GM19397 (cell line): ENCODE data around the gene CNOT8.
"Not testable (repeated sequence)": the region's sequence is repeated elsewhere in the genome, so short reads cannot be mapped to it uniquely, and the experiment has no call there.

Experiments
- ATAC-seq: cut with Tn5 transposase; IDR thresholded peaks from one replicate; pipeline ENCODE4 v1.9.1; 2021; ENCODE audit warnings: mild to moderate bottlenecking, moderate library complexity; ENCODE audit not compliant: unreplicated experiment

The CNOT8 gene

GRCh38 chr5:154863291-154864080 lies 5.1 kb downstream of the CNOT8 start:
- ATAC-seq = no peak

GRCh38 chr5:154865466-154866184 lies 7.2 kb downstream of the CNOT8 start:
- ATAC-seq = no peak

- no peak for ATAC-seq
Observed at GRCh38 chr5:154866841-154867240, 8.4 kb downstream of the CNOT8 start.

DNA sequence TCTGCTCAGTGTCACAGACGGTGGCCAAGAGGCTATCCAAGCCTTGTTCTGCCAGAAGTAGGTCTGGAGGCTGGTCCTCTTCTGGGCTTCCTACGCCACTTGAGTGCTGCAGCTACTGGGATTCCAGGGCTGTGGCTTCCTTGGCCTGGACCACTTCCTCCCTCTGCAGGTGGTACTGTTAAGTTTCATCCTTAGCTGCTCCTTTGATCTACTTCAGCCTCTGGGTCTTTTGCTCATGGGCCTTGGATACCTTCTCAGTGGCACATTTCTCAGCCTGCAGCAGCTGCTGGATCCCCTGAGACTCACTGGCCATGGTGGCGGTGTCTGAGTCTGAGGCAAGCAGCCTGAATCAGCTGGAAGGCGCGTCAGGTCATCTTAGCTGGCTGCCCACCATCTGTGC lies 10.3 kb downstream of the CNOT8 start:
- ATAC-seq = no peak

DNA sequence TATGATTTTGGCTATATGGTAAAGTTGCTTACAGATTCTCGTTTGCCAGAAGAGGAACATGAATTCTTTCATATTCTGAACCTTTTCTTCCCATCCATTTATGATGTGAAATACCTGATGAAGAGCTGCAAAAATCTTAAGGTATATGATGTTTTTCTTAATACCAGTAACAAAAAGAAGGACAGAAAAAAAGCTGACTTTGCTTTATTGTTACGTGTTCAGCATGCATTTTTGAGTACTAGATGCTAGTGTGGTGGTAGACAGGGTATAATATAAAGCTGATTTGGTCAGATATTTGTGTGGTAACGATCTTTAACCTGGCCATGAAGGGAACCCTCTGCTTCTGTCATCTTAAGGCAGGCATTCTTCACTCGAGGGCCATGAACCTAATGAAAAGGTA lies 13.3 kb downstream of the CNOT8 start:
- ATAC-seq = no peak

DNA sequence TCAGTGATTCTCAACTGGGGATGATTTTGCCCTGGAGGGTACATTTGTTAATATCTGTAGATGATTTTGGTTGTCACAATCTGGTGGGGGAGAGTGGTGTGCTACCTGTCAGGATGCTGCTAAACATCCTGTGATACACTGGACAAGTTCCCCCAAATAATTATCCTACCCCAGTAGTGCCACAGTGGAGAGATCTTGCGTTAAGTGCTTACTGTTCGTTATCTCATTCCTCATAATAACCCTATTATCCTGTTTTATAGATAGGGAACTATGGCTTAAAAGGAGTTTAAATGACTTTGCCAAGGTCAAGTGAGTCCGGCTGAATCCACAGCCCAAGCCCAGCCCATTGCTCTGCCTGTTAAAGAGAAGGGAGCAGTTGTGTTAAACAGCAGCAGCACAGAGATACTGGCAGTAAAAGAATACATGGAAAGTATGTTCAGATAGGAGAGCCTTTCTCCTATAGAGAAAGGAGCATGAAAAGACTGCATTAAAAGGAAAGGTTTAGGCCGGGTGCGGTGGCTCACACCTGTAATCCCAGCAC lies 15.4 kb downstream of the CNOT8 start:
- no peak for ATAC-seq

- ATAC-seq = no peak
Observed at GRCh38 chr5:154878642-154879335, 20.4 kb downstream of the CNOT8 start.

- ATAC-seq = no peak
Observed at GRCh38 chr5:154881986-154882385, 23.6 kb downstream of the CNOT8 start.

GRCh38 chr5:154884424-154884823 lies 26.0 kb downstream of the CNOT8 start:
- ATAC-seq = no peak

DNA sequence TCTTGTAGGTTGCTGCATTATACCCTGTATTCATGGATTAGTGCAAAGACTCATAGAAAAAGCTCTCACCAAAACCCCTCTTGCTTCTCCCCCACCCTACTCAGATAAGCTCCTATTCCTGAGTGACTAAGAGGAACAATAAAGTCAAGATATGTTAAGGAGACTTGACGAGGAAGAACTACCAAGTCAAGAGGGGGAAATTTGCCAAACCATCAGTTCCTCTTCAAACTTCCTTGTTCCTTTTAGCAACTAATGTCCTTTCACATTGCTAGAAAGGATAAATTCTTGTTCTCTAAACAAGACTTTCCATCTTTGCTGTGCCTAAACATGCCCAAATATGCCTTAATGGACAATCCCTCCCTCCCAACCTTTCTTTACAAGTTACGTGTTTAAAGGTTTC lies 27.0 kb downstream of the CNOT8 start:
- no peak for ATAC-seq

DNA sequence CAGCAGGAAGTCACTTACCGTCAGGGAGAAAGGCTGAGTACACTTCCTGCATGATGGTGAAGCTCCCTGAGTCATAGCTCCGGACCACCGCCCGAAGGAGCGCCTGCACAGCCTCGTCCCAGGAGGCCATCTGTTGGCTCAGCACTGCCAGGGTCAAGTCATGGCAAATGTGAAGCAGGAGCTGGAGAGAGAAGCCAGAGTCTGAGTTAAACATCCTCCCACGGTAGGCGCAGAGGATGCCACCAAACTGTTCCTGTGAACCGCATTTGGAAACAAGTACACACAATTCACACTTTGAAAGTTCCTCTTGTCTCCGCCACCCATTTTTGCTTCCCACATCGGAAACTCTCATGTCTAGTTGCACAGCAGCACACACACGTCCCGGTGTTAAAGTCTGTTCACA lies 33.9 kb downstream of the CNOT8 start:
- ATAC-seq = no peak

DNA sequence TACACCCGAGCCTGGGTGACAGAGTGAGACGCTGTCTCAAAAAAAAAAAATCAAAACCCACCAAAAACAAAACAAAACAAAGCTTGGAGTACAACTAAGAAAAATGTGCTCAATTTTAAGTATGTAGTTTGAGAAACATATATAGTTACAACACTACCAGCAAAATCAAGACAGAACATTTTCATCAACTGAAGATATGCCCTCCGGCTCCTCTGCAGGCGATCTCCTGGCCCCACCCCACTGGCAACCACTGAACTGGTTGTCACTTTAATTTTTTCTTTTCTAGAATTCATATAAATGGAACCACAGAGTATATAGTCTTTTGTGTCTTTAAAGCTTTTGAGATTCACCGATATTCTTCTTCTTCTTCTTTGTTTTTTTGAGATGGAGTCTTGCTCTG lies 35.0 kb downstream of the CNOT8 start:
- no peak for ATAC-seq

DNA sequence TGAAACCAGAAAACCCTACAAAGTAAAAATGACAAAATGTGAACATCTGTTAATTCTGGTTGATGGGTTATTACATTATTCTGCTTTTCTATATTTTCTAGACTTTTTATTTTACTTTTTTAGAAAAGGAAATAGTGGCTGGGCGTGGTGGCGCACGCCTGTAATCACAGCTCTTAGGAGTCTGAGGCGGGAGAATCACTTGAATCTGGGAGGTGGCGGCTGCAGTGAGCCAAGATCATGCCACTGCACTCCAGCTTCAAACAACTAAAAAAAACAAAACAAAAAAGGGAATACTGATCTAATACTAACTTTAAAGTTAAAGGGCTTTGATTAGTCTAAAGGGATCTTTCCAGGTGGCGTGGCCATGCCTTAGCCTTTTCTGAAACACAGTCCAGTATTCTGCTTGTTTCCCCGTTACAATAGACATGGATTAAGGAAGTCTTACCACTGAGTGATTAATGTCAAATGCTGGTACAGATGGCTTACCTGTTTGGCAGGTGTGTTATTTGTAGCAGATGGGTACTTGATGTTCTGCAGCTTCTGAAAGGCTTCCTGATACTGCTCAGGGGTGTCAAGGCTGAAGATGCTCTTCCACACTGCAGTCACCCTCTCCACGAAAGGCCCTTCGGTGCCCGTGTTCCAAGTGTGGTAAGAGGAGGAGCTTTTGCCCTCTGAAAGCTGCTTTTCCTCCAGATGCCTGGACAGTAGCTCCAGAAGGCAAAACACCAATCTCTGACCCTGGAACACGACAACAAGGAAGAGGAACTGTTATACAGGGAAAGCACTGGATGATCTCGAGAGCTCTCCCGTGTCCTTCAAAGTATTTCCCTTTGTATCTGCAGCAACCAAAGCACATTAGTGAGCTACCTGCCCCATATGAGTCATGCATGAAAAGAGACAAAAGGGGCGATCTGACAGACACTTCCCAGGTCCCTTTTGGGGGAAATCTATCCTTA lies 37.5 kb downstream of the CNOT8 start:
- ATAC-seq = no peak

DNA sequence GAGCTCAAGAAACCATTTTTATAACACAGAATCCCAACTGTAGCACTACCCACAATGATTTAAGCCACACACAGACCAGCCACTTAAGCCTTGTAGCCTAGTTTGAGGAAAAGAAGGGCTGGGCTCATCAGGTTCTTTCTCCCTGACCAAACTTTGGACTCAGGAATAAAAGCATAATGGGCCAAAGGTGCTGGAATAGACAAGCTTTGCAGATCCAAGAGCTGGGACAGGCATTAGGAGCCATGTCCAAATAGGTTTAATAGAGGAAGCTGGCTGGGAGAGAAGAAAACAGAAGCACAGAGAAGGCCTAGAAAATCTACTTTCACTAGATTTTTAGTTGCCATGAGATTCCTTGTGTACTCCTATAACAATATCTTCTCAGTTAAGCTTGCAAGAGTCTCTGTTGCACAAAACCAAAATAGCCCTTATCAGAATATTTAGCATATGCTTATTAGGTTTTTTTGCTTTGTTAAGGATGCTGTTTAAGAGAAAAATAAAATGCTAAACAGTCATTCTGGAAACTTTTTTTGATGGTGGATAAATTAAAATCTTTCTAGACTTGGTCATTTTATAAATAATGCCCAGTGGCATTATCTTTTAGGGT lies 38.2 kb downstream of the CNOT8 start:
- no peak for ATAC-seq

- ATAC-seq = no peak
Observed at GRCh38 chr5:154898210-154898609, 39.8 kb downstream of the CNOT8 start.

GRCh38 chr5:154899151-154899816 lies 40.9 kb downstream of the CNOT8 start:
- ATAC-seq = no peak

GRCh38 chr5:154900066-154900465 lies 41.6 kb downstream of the CNOT8 start:
- ATAC-seq = no peak

DNA sequence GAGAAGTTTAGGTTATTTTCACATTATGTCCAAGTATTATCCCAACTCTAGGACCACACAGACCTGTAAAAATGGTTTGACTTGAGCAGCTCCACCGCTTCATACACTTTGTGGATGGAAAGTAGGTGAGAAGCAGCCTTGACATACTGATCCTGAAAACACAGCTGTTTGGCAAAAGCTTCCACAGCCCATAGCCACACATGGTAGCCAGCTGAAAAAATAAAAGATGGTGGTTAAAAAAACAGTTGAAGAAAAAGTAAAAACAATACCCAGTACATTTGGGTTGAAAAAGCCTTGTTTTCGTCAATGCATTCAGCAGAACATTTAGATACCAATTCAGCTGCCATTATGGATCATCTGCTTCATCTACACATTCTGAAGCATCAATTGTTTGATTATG lies 42.8 kb downstream of the CNOT8 start:
- no peak for ATAC-seq

DNA sequence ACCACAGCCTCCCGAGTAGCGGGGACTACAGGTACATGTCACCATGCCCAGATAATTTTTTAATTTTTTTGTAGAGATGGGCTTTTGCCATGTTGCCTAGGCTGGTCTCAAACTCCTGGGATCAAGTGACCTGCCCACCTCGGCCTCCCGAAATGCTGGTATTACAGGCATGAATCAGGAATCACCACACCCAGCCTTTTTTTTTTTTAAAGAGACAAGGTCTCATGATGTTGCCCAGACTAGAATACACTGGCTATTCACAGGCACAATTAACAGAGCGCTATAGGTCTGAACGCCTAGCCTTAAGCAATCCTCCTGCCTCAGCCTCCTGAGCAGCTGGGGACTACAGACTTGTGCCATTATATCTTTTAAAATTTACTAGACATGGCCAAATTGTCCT lies 43.5 kb downstream of the CNOT8 start:
- ATAC-seq = no peak

DNA sequence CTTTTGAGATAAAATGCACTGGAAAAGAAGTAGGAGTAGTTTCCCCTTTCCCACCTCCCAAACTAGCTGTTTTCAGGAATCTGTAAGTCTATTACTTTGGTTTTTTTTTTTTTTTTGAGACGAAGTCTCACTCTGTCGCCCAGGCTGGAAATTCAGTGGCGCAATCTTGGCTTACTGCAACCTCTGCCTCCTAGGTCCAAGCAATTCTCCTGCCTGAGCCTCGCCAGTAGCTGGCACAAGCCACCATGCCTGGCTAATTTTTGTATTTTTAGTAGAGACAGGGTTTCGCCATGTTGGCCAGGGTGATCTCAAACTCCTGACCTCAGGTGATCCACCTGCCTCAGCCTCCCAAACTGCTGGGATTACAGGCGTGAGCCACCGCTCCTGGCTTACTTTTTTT lies 47.2 kb downstream of the CNOT8 start:
- not testable (repeated sequence) for ATAC-seq
